ENCODE results near the gene AADACL2. TPM values are rescaled to one million over a fixed set of nuclear protein-coding genes. Genes with fewer than 3 reads are reported as not detected.

The AADACL2 gene
- total and polyA plus RNA-seq, 5 donors from 2014 or later = not detected

DNA sequence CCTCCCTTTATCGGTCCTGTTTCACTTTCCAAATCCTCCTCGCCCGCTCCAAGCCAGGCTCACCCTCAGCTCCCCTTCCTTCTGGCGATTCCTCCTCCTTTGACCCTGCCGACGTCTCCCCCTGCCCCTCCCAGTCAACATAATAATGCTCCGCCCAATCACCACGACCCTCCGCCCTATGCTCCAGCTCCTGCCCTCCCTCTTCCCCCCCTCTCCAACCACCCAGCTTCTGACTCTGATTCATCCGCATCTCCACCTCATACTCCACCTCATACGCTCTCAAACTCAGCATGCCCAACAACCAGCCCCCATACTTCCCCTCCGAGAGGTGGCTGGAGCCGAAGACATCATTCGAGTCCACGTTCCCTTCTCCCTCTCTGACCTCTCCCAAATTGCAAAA lies 73.1 kb downstream of the AADACL2 start:
- H3K9me3 ChIP-seq (ENCODE audit: control insufficient read depth in 2 of 2, low read length in 2 of 2) = peaks cover 10 to 14% of the 10 kb centered on the region in 2 experiments
- H3K27ac ChIP-seq (ENCODE audit: insufficient read depth, low read length, poor library complexity, severe bottlenecking) = no peak overlapping the region
- H3K27ac Mint-ChIP-seq = no peak overlapping the region
- H3K9me3 Mint-ChIP-seq = peaks cover 0 to 19% (median 8%) of the 10 kb centered on the region in 7 donors
- H3K4me1 ChIP-seq (ENCODE audit: control insufficient read depth, insufficient read depth, low read length, poor library complexity, severe bottlenecking) = no peaks in the 10 kb centered on the region
- H3K4me3 Mint-ChIP-seq = no peak overlapping the region
- no peaks in the 10 kb centered on the region for H3K27me3 ChIP-seq (ENCODE audit: control insufficient read depth, insufficient read depth, low read length)
- DNase-seq = no peak
- H3K36me3 Mint-ChIP-seq = no peaks in the 10 kb centered on the region
- no peaks in the 10 kb centered on the region for H3K27me3 Mint-ChIP-seq
- H3K4me1 Mint-ChIP-seq = no peaks in the 10 kb centered on the region
- H3K36me3 ChIP-seq (ENCODE audit: control insufficient read depth, insufficient read depth, low read length) = no peaks in the 10 kb centered on the region
- no peak for ATAC-seq (ENCODE audit: low read depth in 2 of 2)
- H3K4me3 ChIP-seq (ENCODE audit: low read depth, low read length) = no peak overlapping the region

Other genes with a start within 250 kb of the AADACL2 start
- not detected for gene AADAC, start 80.2 kb downstream of the AADACL2 start, total RNA-seq
- not detected for gene AADAC, start 80.2 kb downstream of the AADACL2 start, polyA plus RNA-seq
- gene SUCNR1, start 139.7 kb downstream of the AADACL2 start, total RNA-seq = 0.17 TPM
- gene SUCNR1, start 139.7 kb downstream of the AADACL2 start, polyA plus RNA-seq = not detected

All from CD4-positive, CD25-positive, alpha-beta regulatory T cell (primary cell).